Amniotic epithelial cell (primary cell): ENCODE data around the gene FHIP2A.
"Not testable (repeated sequence)": the region's sequence is repeated elsewhere in the genome, so short reads cannot be mapped to it uniquely, and the experiment has no call there.

Source experiments
- DNase-seq: peaks from one replicate; pipeline ENCODE4 v3.0.0-alpha.2; 2010; ENCODE audit warnings: low read depth

The FHIP2A gene, protein sequence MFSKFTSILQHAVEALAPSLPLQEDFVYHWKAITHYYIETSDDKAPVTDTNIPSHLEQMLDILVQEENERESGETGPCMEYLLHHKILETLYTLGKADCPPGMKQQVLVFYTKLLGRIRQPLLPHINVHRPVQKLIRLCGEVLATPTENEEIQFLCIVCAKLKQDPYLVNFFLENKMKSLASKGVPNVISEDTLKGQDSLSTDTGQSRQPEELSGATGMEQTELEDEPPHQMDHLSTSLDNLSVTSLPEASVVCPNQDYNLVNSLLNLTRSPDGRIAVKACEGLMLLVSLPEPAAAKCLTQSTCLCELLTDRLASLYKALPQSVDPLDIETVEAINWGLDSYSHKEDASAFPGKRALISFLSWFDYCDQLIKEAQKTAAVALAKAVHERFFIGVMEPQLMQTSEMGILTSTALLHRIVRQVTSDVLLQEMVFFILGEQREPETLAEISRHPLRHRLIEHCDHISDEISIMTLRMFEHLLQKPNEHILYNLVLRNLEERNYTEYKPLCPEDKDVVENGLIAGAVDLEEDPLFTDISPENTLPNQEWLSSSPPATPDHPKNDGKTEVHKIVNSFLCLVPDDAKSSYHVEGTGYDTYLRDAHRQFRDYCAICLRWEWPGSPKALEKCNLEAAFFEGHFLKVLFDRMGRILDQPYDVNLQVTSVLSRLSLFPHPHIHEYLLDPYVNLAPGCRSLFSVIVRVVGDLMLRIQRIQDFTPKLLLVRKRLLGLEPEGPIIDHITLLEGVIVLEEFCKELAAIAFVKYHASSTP

GRCh38 chr10:114821293-114821914, at the start of gene FHIP2A:
Gene FHIP2A (plus strand): TSS chr10:114821780. CDS start chr10:114822079, 299 bp downstream.
- peak; percentile 60 for DNase-seq

DNA sequence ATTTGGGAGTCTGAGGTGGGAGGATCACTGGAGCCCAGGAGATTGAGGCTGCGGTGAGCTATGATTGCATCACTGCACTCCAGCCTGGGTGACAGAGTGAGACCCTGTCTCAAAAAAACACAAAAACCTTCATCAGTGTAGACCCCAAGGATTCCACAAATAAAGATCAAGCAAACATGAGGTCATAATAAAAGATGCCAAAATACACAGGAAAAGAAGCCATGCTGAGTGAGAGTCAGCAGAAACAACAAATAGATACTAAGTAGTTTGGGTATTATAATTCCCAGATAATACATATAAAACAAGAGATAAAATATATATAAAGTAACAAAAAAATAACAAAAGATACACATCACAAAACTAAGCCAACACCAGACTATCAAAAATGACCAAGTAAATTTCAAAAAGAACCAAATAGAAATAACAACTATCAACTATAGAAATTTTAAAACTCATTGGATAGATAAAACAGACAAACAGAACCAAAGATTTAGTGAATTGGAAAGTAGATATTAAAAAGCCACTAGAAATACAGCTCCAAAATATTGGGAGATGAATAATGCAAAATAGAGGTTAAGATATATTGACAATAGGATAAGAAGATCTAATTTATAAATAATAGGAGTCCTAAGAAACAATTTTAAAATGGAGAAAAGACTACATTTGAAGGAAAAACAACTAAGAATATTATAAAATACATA, 48.9 kb upstream of the FHIP2A start:
- DNase-seq, result no peak

DNA sequence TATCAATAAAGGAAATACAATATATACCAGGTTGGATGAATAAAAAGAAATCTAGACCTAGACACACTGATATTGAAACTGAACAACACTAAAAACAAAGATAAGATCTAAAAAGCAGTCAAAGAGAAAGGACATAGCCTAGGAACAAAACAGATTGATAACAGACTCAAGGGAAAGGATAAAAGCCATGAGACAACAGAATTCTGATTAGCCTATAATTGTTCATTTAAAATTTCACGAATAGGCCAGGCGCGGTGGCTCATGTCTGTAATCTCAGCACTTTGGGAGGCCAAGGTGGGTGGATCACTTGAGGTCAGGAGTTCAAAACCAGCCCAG, 48.4 kb upstream of the FHIP2A start:
- no peak for DNase-seq

DNA sequence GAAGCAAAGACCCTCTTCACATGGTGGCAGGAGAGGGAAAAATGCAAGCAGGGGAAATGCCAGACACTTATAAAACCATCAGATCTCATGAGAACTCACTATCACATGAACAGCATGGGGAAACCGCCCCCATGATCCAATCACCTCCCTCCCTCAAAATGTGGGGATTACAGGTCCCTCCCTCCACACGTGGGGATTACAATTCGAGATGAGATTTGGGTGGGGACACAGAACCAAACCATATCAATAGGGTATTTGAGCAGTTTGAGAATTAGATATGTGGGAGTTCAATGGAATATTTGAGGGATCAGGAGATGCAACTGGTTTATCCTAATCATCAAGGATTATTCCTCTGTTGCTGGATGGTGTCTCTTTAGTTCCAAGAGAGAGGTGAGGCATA, 46.5 kb upstream of the FHIP2A start:
- not testable (repeated sequence) for DNase-seq

DNA sequence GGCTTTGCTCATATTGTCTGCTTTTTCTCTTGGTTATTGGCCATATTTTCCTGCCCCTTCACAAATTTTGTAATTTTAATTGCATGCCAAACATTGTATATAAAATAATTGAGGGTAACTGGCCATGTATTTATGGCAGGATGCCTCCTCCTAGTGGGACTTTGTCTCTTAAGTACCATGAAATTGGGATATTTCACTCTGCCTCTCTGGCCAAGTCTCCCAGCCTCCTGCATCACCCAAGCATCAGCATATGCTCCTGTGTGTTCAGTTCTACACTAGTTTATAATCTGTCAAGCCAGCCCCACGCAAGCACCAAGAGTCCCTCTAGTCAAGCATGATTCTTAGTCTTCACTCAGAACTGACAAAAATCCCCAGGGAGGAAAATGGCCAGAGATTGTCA, 44.2 kb upstream of the FHIP2A start:
- no peak for DNase-seq

DNA sequence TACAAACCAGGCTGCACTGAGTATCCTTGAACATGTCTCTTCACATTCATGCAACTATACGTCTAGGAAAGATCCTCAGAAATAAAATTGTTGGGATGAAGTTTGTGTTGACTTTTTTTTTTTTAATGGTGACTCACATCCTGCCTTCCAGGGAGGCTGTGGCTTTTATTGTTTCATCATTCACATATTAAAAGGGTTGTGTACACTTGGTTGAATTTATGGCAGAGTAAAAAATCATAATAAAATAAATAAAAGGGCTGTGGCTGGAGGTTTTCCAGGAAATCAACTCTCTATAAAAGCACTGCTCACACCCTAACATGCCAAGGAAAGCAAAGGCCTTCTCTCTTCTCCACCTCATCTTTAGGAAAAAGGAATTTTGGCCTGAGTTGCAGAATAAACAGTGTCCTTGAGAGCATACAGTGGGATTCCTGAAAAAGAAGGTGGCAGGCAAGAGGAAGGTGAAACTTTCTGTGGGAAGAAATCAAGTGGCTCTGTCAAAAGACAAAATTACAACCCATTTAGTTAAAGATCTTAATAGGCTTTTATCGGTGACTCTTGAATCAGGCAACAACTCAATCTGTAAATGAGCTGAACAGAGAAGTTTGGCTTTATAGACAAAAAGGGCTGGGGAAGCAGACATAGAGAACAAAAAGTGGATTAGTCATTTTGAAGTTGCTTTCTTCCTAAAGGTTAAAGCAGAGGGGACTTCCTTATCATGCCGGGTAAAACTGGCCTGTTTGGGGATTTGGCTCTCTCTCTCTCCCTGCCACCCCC, 41.6 kb upstream of the FHIP2A start:
- peak; percentile 78 for DNase-seq

DNA sequence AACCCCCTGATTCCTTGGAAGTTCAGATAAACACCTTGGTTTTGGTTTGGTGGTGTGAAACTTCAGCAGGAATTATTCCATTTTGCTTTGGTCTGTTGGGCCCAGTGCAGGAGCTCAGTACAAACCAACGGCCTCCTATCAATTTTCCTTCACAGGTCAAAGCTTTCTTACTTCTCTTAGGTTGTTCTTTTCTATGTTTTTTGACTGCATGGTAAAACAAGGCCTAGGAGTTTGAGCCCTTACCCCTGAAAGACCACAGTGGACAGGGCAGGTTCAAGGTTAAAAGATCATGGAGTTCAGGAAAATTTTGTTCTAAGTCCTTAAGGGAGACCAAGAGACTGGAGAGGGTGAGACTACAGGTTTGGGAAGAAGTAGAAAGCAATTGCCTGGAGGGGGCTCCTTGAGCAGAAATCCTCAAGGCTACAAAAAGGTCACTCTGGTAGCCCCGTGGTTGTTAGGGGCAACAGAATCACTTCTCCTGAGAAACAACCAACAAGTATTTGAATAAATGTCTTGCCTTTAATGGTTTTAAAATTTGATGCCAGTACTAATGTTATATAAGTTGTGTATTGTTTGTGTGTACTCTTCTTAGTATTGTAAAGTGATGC, 40.9 kb upstream of the FHIP2A start:
- no peak for DNase-seq

GRCh38 chr10:114782666-114783065, 38.9 kb upstream of the FHIP2A start:
- DNase-seq, result no peak

DNA sequence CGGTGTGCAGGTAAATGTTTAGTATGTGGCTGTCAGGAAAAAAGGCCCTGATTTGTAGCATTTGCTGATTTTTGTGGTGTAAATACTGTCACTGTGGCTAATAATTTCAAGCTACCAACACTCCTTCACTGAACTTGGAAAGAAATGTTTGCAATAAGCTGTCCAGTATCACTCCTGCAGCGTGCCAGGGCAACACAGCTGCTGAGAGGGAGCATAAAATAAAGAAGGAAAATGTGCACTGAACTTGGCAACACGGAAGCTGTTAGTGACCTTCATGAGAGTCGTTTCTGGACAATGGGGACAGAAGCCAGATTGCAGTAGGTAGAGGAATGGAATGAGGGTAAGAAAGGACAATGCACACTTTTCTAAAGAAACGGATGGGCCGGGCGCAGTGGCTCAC, 37.9 kb upstream of the FHIP2A start:
- DNase-seq, result no peak

DNA sequence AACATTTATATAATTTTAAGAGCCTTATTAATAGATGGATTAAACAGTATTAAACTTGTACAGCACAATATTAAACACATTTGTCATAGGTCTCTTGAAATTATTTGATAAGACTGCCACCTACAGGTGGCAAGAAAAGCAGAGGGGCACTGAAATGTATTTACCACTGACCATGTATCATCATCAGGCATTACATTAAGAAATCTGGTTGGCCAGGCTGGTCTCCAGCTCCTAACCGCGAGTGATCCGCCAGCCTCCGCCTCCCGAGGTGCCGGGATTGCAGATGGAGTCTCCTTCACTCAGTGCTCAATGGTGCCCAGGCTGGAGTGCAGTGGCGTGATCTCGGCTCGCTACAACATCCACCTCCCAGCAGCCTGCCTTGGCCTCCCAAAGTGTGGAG, 35.1 kb upstream of the FHIP2A start:
- peak; percentile 64 for DNase-seq

- DNase-seq, result not testable (repeated sequence)
Measured at GRCh38 chr10:114787131-114787530, 34.4 kb upstream of the FHIP2A start.

- no peak for DNase-seq
Measured at GRCh38 chr10:114791768-114792167, 29.8 kb upstream of the FHIP2A start.

- no peak for DNase-seq
Measured at GRCh38 chr10:114795039-114795438, 26.5 kb upstream of the FHIP2A start.

DNA sequence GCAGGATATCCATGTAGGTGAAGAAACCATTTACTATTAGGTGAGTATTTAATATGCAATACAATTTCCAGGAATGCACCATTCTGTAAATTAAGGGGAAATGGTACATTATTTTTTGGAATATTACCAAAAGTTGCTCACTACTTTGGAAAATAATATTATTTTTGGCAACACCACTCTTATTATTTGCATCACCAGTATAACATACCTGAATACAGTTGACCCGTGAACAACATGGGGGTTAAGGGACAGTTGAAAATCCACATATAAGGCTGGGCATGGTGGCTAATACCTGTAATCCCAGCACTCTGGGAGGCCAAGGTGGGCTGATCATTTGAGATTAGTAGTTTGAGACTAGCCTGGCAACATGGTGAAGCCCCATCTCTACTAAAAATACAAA, 21.2 kb upstream of the FHIP2A start:
- no peak for DNase-seq

GRCh38 chr10:114801411-114801813, 20.2 kb upstream of the FHIP2A start:
- no peak for DNase-seq

- no peak for DNase-seq
Measured at GRCh38 chr10:114802177-114802576, 19.4 kb upstream of the FHIP2A start.

DNA sequence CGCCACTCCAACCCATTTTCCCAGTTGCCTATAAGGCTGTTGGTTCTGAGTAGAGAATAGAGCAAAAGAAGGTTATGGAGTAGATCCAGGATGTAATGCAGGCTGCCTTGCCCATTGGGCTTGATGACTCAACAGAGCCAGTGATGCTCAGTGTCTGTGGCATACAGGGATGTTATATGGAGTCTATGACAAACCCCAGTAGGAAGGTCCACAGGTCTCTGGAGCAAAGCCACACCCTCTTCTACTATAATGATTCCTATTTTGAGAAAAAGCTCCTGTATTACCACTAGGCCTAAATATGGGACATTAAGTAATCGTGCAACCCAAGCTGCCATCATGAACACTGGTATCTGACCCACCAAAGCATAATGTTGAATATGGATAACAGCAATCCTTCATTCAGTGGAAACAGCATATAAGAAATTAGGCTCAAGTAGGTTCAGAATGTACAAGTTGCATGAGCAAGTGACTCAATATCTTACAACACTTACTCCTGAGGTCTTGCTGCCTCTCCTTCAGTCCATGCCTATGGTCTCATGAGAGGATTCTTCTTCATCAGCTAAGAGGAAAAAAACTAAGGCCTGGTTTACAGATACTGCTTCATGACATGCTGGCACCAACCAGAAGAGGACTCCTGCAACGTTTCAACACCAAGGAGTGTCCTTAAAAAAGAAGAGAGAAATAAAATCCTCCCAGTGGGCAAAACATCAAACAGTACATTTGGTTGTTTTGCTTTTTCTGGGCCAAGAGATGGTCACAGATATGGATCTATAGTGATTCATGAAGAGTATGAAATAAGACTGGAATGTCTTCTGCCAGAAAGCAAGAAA, 14.8 kb upstream of the FHIP2A start:
- peak; percentile 48 for DNase-seq

GRCh38 chr10:114808982-114809381, 12.6 kb upstream of the FHIP2A start:
- DNase-seq, result no peak

DNA sequence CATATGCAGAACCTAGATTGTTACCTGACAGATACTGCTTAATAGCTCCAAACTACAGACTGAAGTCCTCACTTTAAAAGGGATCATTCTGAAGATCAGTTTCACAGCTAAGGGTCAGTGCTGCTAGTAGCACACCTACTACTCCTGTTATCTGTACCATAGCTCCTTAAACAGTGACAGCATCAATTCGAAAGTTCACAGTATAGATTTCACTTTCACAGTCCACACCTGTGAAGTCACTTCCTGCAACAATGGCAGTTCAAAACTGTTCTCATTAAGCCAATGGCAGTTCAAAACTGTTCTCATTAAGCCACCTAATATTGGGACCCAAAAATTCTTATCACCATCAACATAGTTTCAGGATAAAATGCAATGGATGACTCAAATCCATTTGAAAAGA, 10.7 kb upstream of the FHIP2A start:
- no peak for DNase-seq

GRCh38 chr10:114811862-114812261, 9.7 kb upstream of the FHIP2A start:
- DNase-seq, result peak; percentile 3
